BE2C (cell line): ENCODE measurements around the gene MRM2.

Experiments used
- DNase-seq: peaks from one replicate; pipeline ENCODE4 v3.0.0-alpha.2; 2020
- H3K27me3 ChIP-seq: fragments of 250-450 bp; sonication (Bioruptor Pico); 2 replicates; pipeline ENCODE4 v1.5.1; 2020; ENCODE audit warnings: mild to moderate bottlenecking
- H3K36me3 ChIP-seq: fragments of 250-450 bp; sonication (Bioruptor Pico); 2 replicates; pipeline ENCODE4 v1.5.1; 2020; ENCODE audit warnings: mild to moderate bottlenecking
- H3K4me1 ChIP-seq: fragments of 250-450 bp; sonication (Bioruptor Pico); 2 replicates; pipeline ENCODE4 v1.5.1; 2020
- H3K4me3 ChIP-seq: 2 replicates; pipeline ENCODE4 v1.5.1; 2011; ENCODE audit warnings: low read depth, low read length
- H3K9me3 ChIP-seq: fragments of 250-450 bp; sonication (Bioruptor Pico); 2 replicates; pipeline ENCODE4 v1.5.1; 2020
- TF ChIP-seq, protein P1 (sequence below): IDR thresholded peaks from 2 replicates; pipeline ENCODE4 v1.5.1; 2012; ENCODE audit warnings: mild to moderate bottlenecking, low read depth, low read length

Gene MRM2

GRCh38 chr7:2191016-2191415 is 51.0 kb downstream of the MRM2 start:
- Histone ChIP-seq H3K27me3 (no peaks in the 10 kb centered on the region), H3K36me3 (peaks cover 17% of the 10 kb centered on the region), H3K9me3 (peaks cover 6% of the 10 kb centered on the region), H3K4me1 (no peaks in the 10 kb centered on the region), H3K4me3 (no peak overlapping the region)
- DNase-seq = no peak
- TF ChIP-seq, protein P1, sequence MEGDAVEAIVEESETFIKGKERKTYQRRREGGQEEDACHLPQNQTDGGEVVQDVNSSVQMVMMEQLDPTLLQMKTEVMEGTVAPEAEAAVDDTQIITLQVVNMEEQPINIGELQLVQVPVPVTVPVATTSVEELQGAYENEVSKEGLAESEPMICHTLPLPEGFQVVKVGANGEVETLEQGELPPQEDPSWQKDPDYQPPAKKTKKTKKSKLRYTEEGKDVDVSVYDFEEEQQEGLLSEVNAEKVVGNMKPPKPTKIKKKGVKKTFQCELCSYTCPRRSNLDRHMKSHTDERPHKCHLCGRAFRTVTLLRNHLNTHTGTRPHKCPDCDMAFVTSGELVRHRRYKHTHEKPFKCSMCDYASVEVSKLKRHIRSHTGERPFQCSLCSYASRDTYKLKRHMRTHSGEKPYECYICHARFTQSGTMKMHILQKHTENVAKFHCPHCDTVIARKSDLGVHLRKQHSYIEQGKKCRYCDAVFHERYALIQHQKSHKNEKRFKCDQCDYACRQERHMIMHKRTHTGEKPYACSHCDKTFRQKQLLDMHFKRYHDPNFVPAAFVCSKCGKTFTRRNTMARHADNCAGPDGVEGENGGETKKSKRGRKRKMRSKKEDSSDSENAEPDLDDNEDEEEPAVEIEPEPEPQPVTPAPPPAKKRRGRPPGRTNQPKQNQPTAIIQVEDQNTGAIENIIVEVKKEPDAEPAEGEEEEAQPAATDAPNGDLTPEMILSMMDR = no peak

- no peak overlapping the region for H3K4me3 ChIP-seq
- no peaks in the 10 kb centered on the region for H3K27me3 ChIP-seq
- peaks cover 3% of the 10 kb centered on the region for H3K9me3 ChIP-seq
- peaks cover 12% of the 10 kb centered on the region for H3K36me3 ChIP-seq
- no peak for DNase-seq
- TF ChIP-seq, protein P1 = no peak
- H3K4me1 ChIP-seq = no peaks in the 10 kb centered on the region
Measured at GRCh38 chr7:2190531-2190930, 51.5 kb downstream of the MRM2 start.

DNA sequence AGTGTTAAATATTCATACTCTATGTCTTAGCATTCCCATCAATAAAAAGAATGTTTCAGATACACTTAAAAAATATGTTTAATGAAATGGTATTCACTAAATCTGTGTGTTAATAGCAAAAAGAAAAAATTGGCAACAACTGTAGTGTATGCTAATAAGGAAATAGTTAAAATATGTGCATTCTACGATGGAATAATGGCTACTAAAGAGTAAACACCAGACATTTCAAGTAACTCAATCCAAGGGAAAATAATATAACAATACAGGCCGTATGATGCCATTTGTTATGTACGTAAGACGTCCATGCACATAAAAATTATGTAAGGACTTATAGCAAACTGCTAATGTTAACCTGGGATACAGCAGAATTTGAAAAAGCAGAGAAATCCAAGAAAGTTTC is 55.8 kb downstream of the MRM2 start:
- H3K4me3 ChIP-seq = no peak overlapping the region
- no peak for DNase-seq
- H3K4me1 ChIP-seq = no peaks in the 10 kb centered on the region
- TF ChIP-seq, protein P1 = no peak
- H3K9me3 ChIP-seq = no peaks in the 10 kb centered on the region
- H3K36me3 ChIP-seq = peaks cover 3% of the 10 kb centered on the region
- H3K27me3 ChIP-seq = no peaks in the 10 kb centered on the region

- no peak for DNase-seq
- Histone ChIP-seq H3K9me3 (no peaks in the 10 kb centered on the region), H3K36me3 (peaks cover 3% of the 10 kb centered on the region), H3K27me3 (no peaks in the 10 kb centered on the region), H3K4me3 (no peak overlapping the region), H3K4me1 (no peaks in the 10 kb centered on the region)
- TF ChIP-seq, protein P1 = no peak
Measured at GRCh38 chr7:2185715-2186114, 56.3 kb downstream of the MRM2 start.
